Retinal pigment epithelial cell (primary cell): ENCODE results near the gene WBP2.

ENCODE experiments used
- DNase-seq: peaks from one replicate; pipeline ENCODE4 v3.0.0-alpha.2; 2010; ENCODE audit warnings: low read depth
- H3K4me3 ChIP-seq: 2 replicates; pipeline ENCODE4 v1.5.1; 2011; ENCODE audit warnings: mild to moderate bottlenecking, low read length, control low read depth, moderate library complexity
- TF ChIP-seq, protein P1 (sequence below): conservative IDR thresholded peaks from 2 replicates; pipeline ENCODE4 v1.5.1; 2011; ENCODE audit warnings: low read depth, low read length, control low read depth, inconsistent platforms

The WBP2 gene

DNA sequence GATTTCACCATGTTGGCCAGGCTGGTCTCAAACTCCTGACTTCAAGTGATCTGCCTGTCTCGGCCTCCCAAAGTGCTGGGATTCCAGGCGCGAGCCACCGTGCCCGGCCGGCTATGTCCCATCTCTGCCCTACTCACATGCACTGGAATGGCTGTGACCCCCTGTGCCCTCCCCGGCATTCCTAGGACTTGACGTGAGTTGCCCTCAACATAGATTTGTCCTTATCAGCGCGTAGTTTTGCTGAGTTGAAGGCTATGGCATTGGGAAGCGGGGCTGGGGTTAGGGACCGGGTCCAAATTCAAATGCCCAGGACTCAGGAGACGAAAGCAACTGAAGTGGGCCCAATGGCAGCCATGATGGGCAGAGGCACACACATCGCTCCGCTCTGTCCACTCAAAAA, 16.7 kb downstream of the WBP2 start:
- no peak overlapping the region for H3K4me3 ChIP-seq
- DNase-seq: no peak
- TF ChIP-seq, protein P1, sequence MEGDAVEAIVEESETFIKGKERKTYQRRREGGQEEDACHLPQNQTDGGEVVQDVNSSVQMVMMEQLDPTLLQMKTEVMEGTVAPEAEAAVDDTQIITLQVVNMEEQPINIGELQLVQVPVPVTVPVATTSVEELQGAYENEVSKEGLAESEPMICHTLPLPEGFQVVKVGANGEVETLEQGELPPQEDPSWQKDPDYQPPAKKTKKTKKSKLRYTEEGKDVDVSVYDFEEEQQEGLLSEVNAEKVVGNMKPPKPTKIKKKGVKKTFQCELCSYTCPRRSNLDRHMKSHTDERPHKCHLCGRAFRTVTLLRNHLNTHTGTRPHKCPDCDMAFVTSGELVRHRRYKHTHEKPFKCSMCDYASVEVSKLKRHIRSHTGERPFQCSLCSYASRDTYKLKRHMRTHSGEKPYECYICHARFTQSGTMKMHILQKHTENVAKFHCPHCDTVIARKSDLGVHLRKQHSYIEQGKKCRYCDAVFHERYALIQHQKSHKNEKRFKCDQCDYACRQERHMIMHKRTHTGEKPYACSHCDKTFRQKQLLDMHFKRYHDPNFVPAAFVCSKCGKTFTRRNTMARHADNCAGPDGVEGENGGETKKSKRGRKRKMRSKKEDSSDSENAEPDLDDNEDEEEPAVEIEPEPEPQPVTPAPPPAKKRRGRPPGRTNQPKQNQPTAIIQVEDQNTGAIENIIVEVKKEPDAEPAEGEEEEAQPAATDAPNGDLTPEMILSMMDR: no peak

DNA sequence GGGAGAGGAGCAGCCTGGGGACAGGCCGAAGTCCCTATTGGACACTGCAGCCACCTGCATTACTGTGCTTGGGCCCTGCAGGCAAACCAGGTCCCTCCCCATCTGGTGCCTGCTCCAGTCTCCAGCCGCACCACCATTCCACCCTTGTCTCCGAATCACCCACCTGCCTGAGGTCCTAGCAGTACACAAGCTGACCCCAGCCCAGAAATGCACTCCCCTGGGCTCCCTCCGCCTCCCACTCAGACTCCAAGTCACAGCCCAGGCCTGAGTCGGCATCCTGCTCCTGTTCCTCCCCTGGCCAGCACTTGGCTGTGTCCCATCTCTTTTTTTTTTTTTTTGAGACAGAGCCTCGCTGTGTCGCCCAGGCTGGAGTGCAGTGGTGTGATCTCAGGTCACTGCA, 17.2 kb downstream of the WBP2 start:
- no peak for DNase-seq
- H3K4me3 ChIP-seq: no peak overlapping the region
- TF ChIP-seq, protein P1: no peak

DNA sequence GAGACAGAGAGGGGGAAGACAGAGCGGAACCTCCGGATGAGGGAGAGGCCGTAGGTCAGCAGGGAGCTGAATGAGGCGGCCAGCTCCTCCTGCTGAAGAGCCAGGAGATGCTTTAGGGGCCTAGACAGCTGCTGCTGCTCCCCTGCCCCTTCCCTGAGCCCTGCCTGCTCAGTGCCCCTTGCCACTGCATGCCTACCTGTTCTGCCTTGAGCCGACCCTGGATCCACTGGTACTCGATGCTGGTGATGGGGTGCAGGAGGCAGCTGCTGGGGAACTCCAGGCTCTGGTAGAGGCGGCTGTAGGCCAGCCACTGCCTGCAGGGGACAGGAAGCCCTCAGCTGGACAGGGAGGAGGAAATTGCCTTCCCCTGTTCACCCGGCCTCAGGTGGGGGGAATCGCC, 18.5 kb downstream of the WBP2 start:
- DNase-seq: no peak
- TF ChIP-seq, protein P1: no peak
- H3K4me3 ChIP-seq: no peak overlapping the region

DNA sequence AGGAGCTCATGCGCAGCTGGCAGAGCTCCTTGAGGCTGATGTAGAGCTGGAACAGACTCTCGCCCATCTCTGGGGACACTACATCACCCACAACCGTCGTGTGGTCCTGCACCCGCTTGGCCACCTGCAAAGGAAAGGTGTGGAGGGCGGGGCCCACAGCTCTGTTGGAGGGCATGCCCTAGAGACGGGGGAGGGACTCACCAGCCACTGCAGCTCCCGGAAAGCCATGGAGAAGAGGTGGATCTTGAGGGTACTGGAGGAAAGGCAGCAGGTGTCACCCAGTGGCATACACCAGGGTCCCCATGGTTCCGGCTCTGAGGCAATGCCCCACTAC, 19.5 kb downstream of the WBP2 start:
- TF ChIP-seq, protein P1: no peak
- no peak overlapping the region for H3K4me3 ChIP-seq
- DNase-seq: no peak

DNA sequence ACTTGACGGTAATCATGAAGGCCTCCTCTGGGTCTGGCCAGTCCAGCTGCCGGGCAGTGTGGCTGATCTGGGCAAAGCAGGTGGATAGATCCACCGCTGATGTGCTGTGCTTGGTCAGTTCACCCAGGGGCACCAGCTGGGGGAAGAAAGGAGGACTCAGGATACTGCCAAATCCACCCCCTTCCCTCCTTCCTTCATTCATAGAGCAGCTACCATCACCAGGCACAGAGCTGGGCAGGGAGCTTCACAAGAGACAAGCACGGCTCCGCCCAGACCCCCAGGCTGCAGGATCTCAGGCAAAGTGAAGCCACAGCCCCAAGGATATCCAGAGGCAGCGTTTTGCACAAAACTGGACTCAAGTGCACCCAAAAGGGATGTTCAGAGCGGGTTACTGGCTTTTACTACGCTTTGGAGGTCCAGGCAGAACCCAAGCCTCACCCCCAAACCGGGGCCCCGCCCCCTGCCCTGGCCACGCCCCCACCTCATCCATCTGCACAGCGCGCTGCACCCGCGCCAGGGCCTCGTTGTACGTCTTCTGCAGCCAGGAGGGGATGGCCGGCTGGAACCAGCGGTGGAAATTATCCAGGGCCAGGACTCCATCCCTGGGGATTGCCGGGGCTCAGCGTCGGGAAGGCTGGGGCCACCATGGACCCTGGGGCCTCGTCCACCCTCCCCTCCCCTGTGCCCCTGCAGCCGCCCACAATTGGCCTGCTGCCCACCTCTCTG, 20.0 kb downstream of the WBP2 start:
- TF ChIP-seq, protein P1: no peak
- no peak overlapping the region for H3K4me3 ChIP-seq
- DNase-seq: no peak

DNA sequence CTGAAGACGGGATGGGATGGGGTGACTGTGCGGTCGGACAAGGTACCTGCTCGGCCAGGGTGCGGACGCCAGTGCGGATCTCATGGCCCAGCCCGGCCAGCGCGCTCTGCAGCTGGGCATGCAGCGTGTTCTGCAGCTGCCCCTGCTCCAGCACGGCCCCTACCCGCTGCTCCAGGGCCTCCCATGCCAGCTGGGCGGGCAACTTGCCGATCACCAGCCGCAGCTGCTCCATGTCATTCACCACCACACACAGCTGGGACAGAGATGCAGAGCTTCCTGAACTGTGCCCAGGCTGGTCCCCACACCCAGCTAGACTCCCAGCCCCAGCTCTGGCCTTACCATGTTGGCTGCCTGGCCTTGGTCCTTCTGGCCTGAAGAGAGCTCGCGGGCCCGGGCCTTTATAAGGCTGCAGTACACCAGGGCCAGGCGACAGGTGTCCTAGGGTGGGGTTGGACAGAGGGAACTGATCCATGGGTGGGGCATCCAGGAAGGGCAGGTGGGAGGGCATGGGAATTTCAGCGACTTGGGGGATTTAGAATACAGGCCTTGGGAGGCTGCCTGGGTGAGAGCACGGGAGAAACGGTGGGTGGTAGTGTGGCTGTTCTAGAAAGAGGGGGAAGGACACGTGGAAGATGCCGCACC, 20.7 kb downstream of the WBP2 start:
- TF ChIP-seq, protein P1: no peak
- H3K4me3 ChIP-seq: no peak overlapping the region

DNA sequence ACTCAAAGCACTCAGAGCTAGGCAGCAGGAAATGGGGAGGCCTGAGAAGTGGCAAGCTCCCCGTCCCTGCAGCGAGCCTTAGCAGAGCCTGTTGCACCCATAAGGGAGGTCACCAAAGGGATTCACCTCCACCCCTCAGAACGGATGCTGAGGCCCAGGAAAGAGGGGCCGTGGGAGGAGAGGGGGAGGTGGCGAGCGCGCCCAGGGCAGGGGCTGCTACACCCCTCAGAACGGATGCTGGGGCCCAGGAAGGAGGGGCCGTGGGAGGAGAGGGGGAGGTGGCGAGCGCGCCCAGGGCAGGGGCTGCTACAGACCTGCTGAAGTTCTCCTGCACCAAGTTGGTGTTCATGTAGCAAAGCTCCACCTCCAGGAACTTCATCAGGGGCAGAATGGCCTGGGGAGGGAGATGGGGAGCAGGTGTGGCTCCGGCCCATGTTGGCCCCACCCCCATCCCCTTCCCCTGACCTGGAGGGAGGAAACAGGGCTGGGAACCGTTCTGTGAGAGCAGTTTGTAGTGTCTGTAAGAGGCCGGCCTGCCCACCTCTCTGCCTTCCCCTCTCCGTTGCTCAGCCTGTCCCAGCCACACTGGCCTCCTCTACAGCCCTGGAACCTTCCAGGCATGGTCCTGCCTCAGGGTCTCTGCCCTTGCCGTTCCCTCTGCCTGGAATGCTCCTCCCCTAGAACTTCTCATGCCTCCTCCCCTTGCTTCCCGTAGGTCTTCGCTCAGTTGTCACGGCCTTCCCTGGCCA, 22.3 kb downstream of the WBP2 start:
- DNase-seq: no peak
- H3K4me3 ChIP-seq: no peak overlapping the region
- TF ChIP-seq, protein P1: no peak

More for the DNA sequence above, 20.7 kb downstream of the WBP2 start:
- no peak for DNase-seq
